Measurements from ENCODE around the gene ASPDH.
"Not testable (repeated sequence)": the region's sequence is repeated elsewhere in the genome, so short reads cannot be mapped to it uniquely, and the experiment has no call there.

The ASPDH gene

GRCh38 chr19:50532952-50533351, 19.2 kb upstream of the ASPDH start:
- no peaks in the 10 kb centered on the region for H3K9me3 ChIP-seq
- no peaks in the 10 kb centered on the region; the same call in 1 of the 2 replicates for H3K27me3 ChIP-seq
- no peaks in the 10 kb centered on the region for H3K36me3 ChIP-seq
- no peaks in the 10 kb centered on the region for H3K4me1 ChIP-seq
- no peak for TF ChIP-seq CTCF (IDR thresholded peaks at IDR 0.05; ENCODE audit: low read depth, low read length)
- DNase-seq = no peak
- H3K4me3 ChIP-seq (ENCODE audit: low read depth, low read length) = no peak overlapping the region

GRCh38 chr19:50531171-50531612, 17.5 kb upstream of the ASPDH start:
- Histone ChIP-seq H3K9me3 (no peaks in the 10 kb centered on the region), H3K4me1 (no peaks in the 10 kb centered on the region), H3K27me3 (no peaks in the 10 kb centered on the region; the same call in 1 of the 2 replicates), H3K36me3 (no peaks in the 10 kb centered on the region), H3K4me3 (ENCODE audit: low read depth, low read length) (no peak overlapping the region)
- TF ChIP-seq CTCF (IDR thresholded peaks at IDR 0.05; ENCODE audit: low read depth, low read length) = no peak
- no peak for DNase-seq

DNA sequence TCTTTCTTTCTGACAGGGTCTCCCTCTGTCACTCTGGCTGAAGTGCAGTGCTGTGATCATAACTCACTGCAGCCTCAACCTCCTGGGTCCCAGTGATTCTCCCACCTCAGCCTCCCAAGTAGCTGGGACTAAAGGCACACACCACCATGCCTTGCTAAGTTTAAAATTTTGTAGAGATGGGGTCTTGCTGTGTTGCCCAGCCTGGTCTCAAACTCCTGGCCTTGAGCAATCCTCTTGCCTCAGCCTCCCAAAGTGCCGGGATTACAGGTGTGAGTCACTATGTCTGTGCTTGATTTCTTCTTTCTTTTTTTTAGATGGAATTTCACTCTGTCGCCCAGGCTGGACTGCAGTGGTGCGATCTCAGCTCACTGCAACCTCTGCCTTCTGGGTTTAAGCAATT, 14.3 kb upstream of the ASPDH start:
- H3K36me3 ChIP-seq; H3K4me1 ChIP-seq; H3K27me3 ChIP-seq; DNase-seq; H3K9me3 ChIP-seq; H3K4me3 ChIP-seq (ENCODE audit: low read depth, low read length): not testable (repeated sequence)

GRCh38 chr19:50522881-50523280, 9.2 kb upstream of the ASPDH start:
- Histone ChIP-seq H3K9me3 (no peaks in the 10 kb centered on the region), H3K4me1 (no peaks in the 10 kb centered on the region), H3K27me3 (no peaks in the 10 kb centered on the region), H3K4me3 (ENCODE audit: low read depth, low read length) (no peak overlapping the region), H3K36me3 (no peaks in the 10 kb centered on the region)
- TF ChIP-seq CTCF (IDR thresholded peaks at IDR 0.05; ENCODE audit: low read depth, low read length) = no peak
- no peak for DNase-seq

DNA sequence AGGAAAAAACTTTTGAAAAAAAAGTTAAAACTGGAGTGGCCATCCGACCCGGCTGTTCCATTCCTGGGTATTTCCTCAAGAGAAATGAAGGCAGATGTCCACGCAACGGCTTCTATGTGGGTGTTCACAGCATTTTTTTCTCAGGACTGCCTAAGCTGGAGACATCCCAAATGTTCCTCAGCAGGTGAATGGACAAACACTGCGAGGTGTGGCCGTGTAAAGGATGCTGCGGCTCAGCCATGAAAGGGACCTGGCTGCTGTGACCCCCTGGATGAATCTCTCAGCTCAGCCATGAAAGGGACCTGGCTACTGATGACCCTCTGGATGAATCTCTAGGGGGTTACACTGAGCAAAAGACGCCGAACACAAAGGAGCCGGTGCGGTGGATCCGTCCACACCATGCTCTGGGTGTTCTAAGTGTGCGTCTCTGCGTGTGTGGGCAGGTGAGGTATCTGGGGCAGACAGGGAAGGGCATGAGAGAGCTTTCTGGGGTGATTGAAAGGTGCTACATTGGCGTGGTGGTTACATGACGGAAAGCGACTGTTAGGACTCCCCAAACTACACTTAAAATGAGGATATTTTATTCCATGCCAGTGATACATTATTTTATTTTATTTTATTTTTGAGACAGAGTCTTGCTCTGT, 7.2 kb upstream of the ASPDH start:
- no peak for TF ChIP-seq CTCF (IDR thresholded peaks at IDR 0.05; ENCODE audit: low read depth, low read length)
- DNase-seq = no peak
- no peak overlapping the region for H3K4me3 ChIP-seq (ENCODE audit: low read depth, low read length)
- H3K27me3 ChIP-seq = no peaks in the 10 kb centered on the region
- H3K9me3 ChIP-seq = no peaks in the 10 kb centered on the region
- no peaks in the 10 kb centered on the region for H3K4me1 ChIP-seq
- no peaks in the 10 kb centered on the region for H3K36me3 ChIP-seq

GRCh38 chr19:50519006-50519575, 5.4 kb upstream of the ASPDH start:
- no peaks in the 10 kb centered on the region for H3K27me3 ChIP-seq
- H3K4me3 ChIP-seq (ENCODE audit: low read depth, low read length) = no peak overlapping the region
- no peak for DNase-seq
- no peak for TF ChIP-seq CTCF (IDR thresholded peaks at IDR 0.05; ENCODE audit: low read depth, low read length)
- peaks cover 3% of the 10 kb centered on the region for H3K4me1 ChIP-seq
- H3K36me3 ChIP-seq = no peaks in the 10 kb centered on the region
- H3K9me3 ChIP-seq = no peaks in the 10 kb centered on the region
